BE2C (cell line): ENCODE measurements around the gene MRPL55.

Source experiments
- DNase-seq: peaks from one replicate; pipeline ENCODE4 v3.0.0-alpha.2; 2020
- H3K27me3 ChIP-seq: fragments of 250-450 bp; sonication (Bioruptor Pico); 2 replicates; pipeline ENCODE4 v1.5.1; 2020; ENCODE audit warnings: mild to moderate bottlenecking
- H3K36me3 ChIP-seq: fragments of 250-450 bp; sonication (Bioruptor Pico); 2 replicates; pipeline ENCODE4 v1.5.1; 2020; ENCODE audit warnings: mild to moderate bottlenecking
- H3K4me1 ChIP-seq: fragments of 250-450 bp; sonication (Bioruptor Pico); 2 replicates; pipeline ENCODE4 v1.5.1; 2020
- H3K4me3 ChIP-seq: 2 replicates; pipeline ENCODE4 v1.5.1; 2011; ENCODE audit warnings: low read depth, low read length
- H3K9me3 ChIP-seq: fragments of 250-450 bp; sonication (Bioruptor Pico); 2 replicates; pipeline ENCODE4 v1.5.1; 2020
- CTCF ChIP-seq: IDR thresholded peaks from 2 replicates; pipeline ENCODE4 v1.5.1; 2012; ENCODE audit warnings: mild to moderate bottlenecking, low read depth, low read length

The MRPL55 gene

GRCh38 chr1:228070173-228070572 lies 38.9 kb downstream of the MRPL55 start:
- H3K4me3 ChIP-seq: no peak overlapping the region
- H3K9me3 ChIP-seq: no peaks in the 10 kb centered on the region
- peaks cover 10% of the 10 kb centered on the region; the same call in 1 of the 2 replicates for H3K4me1 ChIP-seq
- H3K27me3 ChIP-seq: peaks cover 6% of the 10 kb centered on the region; the same call in 1 of the 2 replicates
- H3K36me3 ChIP-seq: no peaks in the 10 kb centered on the region
- no peak for DNase-seq
- TF ChIP-seq CTCF: no peak

GRCh38 chr1:228068359-228068758 lies 40.7 kb downstream of the MRPL55 start:
- H3K4me1 ChIP-seq: peaks cover 1% of the 10 kb centered on the region; the same call in 1 of the 2 replicates
- no peaks in the 10 kb centered on the region for H3K9me3 ChIP-seq
- no peaks in the 10 kb centered on the region for H3K36me3 ChIP-seq
- no peak for TF ChIP-seq CTCF
- no peak for DNase-seq
- peaks cover 6% of the 10 kb centered on the region; the same call in 1 of the 2 replicates for H3K27me3 ChIP-seq
- no peak overlapping the region for H3K4me3 ChIP-seq

GRCh38 chr1:228066891-228067654 lies 42.0 kb downstream of the MRPL55 start:
- no peak for TF ChIP-seq CTCF
- Histone ChIP-seq H3K36me3 (no peaks in the 10 kb centered on the region), H3K9me3 (no peaks in the 10 kb centered on the region), H3K27me3 (peaks cover 6% of the 10 kb centered on the region; the same call in 1 of the 2 replicates), H3K4me3 (no peak overlapping the region), H3K4me1 (no peaks in the 10 kb centered on the region)
- no peak for DNase-seq

- Histone ChIP-seq H3K4me3 (no peak overlapping the region), H3K9me3 (no peaks in the 10 kb centered on the region), H3K4me1 (no peaks in the 10 kb centered on the region), H3K27me3 (peaks cover 6% of the 10 kb centered on the region; the same call in 1 of the 2 replicates), H3K36me3 (no peaks in the 10 kb centered on the region)
- TF ChIP-seq CTCF: no peak
- DNase-seq: no peak
These were observed 42.7 kb downstream of the MRPL55 start for GRCh38 chr1:228066416-228066815.

- H3K9me3 ChIP-seq: no peaks in the 10 kb centered on the region
- no peaks in the 10 kb centered on the region for H3K36me3 ChIP-seq
- H3K27me3 ChIP-seq: peaks cover 6% of the 10 kb centered on the region; the same call in 1 of the 2 replicates
- DNase-seq: no peak
- H3K4me3 ChIP-seq: no peak overlapping the region
- H3K4me1 ChIP-seq: no peaks in the 10 kb centered on the region
- no peak for TF ChIP-seq CTCF
These were observed 43.4 kb downstream of the MRPL55 start for GRCh38 chr1:228065543-228066347.
